Testis (tissue), 2 donors: ENCODE data around the gene SLC6A6.

Experiments used
- POLR2A ChIP-seq: fragments of 450-650 bp; IDR thresholded peaks from one replicate; pipeline ENCODE4 v1.6.1; 2017; ENCODE audit warnings: antibody characterized with exemption, mild to moderate bottlenecking, moderate library complexity
- TF ChIP-seq, protein P1 (sequence below), 3 experiments: fragments of 450-650 bp in 2 of 3; fragments of 200-600 bp in 1 of 3; sonication (generic) in 1 of 3; IDR thresholded peaks; one replicate each; pipeline ENCODE4 v1.5.1; 2016 to 2019; ENCODE audit warnings: antibody characterized with exemption in 3 of 3, mild to moderate bottlenecking in 2 of 3, moderate library complexity in 1 of 3

DNA sequence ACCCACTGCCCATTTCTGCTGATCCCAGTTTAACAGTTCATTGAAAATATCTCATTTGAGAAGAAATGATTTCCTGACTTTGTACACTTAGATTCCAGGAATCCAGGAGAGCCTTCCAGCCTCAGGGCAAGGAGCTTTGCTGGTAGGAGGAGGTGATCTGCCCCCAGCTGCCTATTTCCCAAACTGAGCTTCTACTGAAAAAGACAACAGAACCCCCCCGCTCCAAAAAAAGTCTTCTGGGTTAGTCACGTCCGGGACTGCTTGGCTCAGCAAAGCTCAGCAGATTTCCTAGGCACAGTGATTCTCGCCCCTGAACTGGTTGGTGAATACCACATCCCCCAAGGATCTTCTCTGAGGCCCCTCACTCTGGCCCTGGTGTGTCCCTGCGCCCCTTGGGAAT is 13.1 kb downstream of the SLC6A6 start:
- TF ChIP-seq, protein P1, sequence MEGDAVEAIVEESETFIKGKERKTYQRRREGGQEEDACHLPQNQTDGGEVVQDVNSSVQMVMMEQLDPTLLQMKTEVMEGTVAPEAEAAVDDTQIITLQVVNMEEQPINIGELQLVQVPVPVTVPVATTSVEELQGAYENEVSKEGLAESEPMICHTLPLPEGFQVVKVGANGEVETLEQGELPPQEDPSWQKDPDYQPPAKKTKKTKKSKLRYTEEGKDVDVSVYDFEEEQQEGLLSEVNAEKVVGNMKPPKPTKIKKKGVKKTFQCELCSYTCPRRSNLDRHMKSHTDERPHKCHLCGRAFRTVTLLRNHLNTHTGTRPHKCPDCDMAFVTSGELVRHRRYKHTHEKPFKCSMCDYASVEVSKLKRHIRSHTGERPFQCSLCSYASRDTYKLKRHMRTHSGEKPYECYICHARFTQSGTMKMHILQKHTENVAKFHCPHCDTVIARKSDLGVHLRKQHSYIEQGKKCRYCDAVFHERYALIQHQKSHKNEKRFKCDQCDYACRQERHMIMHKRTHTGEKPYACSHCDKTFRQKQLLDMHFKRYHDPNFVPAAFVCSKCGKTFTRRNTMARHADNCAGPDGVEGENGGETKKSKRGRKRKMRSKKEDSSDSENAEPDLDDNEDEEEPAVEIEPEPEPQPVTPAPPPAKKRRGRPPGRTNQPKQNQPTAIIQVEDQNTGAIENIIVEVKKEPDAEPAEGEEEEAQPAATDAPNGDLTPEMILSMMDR (IDR thresholded peaks at IDR 0.05), result no peak
- TF ChIP-seq POLR2A, result no peak
